Measurements from ENCODE around the gene XPO5.
"Not testable (repeated sequence)": the region's sequence is repeated elsewhere in the genome, so short reads cannot be mapped to it uniquely, and the experiment has no call there.

XPO5 gene

GRCh38 chr6:43541774-43542471, 33.9 kb downstream of the XPO5 start:
- H3K4me2 ChIP-seq (ENCODE audit: insufficient read depth, low read length), result no peak overlapping the region
- H2AFZ ChIP-seq (ENCODE audit: low read depth, low read length), result no peak overlapping the region
- 0 out of 2 replicates have a peak, but pooled peaks cover 3% of the 10 kb centered on the region for H3K79me2 ChIP-seq (ENCODE audit: insufficient read depth, low read length)
- H3K4me3 ChIP-seq (ENCODE audit: low read depth in 1 of 2, low read length in 2 of 2), result no peak overlapping the region
- ATAC-seq (ENCODE audit: insufficient read depth, low read depth), result no peak
- no peaks in the 10 kb centered on the region for H3K27me3 ChIP-seq (ENCODE audit: insufficient read depth, low read length, poor library complexity)
- H3K9ac ChIP-seq (ENCODE audit: low read depth, low read length), result no peak overlapping the region
- no peak overlapping the region for H3K27ac ChIP-seq (ENCODE audit: low read length)
- no peaks in the 10 kb centered on the region for H3K4me1 ChIP-seq (ENCODE audit: insufficient read depth, low read length)
- H3K9me3 ChIP-seq (ENCODE audit: insufficient read depth, low read length, severe bottlenecking), result no peaks in the 10 kb centered on the region
- DNase-seq, result no peak
- H3K36me3 ChIP-seq (ENCODE audit: insufficient read depth, low read length), result peaks cover 92% of the 10 kb centered on the region
- no peaks in the 10 kb centered on the region for H4K20me1 ChIP-seq (ENCODE audit: insufficient read depth, low read length)
- no peak for TF ChIP-seq EZH2 (IDR thresholded peaks at IDR 0.05; ENCODE audit: borderline replicate concordance, low read depth, low read length, severe bottlenecking)
- no peak for TF ChIP-seq CTCF (IDR thresholded peaks at IDR 0.05; ENCODE audit: borderline replicate concordance, extremely low read depth, low read length, poor library complexity, severe bottlenecking)

- no peak overlapping the region for H3K9ac ChIP-seq (ENCODE audit: low read depth, low read length)
- no peak overlapping the region for H3K4me2 ChIP-seq (ENCODE audit: insufficient read depth, low read length)
- 0 out of 2 replicates have a peak, but pooled peaks cover 3% of the 10 kb centered on the region for H3K79me2 ChIP-seq (ENCODE audit: insufficient read depth, low read length)
- no peaks in the 10 kb centered on the region for H3K4me1 ChIP-seq (ENCODE audit: insufficient read depth, low read length)
- H3K27ac ChIP-seq (ENCODE audit: low read length), result no peak overlapping the region
- no peak overlapping the region for H3K4me3 ChIP-seq (ENCODE audit: low read depth in 1 of 2, low read length in 2 of 2)
- DNase-seq (no peak), ATAC-seq (ENCODE audit: insufficient read depth, low read depth) (no peak)
- H4K20me1 ChIP-seq (ENCODE audit: insufficient read depth, low read length), result no peaks in the 10 kb centered on the region
- peaks cover 86% of the 10 kb centered on the region for H3K36me3 ChIP-seq (ENCODE audit: insufficient read depth, low read length)
- no peaks in the 10 kb centered on the region for H3K9me3 ChIP-seq (ENCODE audit: insufficient read depth, low read length, severe bottlenecking)
- no peaks in the 10 kb centered on the region for H3K27me3 ChIP-seq (ENCODE audit: insufficient read depth, low read length, poor library complexity)
- H2AFZ ChIP-seq (ENCODE audit: low read depth, low read length), result no peak overlapping the region
- no peak for TF ChIP-seq CTCF (IDR thresholded peaks at IDR 0.05; ENCODE audit: borderline replicate concordance, extremely low read depth, low read length, poor library complexity, severe bottlenecking)
Observed at GRCh38 chr6:43540507-43540906, 35.3 kb downstream of the XPO5 start.

GRCh38 chr6:43539409-43539808, 36.4 kb downstream of the XPO5 start:
- H3K79me2 ChIP-seq (ENCODE audit: insufficient read depth, low read length); H3K4me1 ChIP-seq (ENCODE audit: insufficient read depth, low read length); H3K9ac ChIP-seq (ENCODE audit: low read depth, low read length); H3K4me2 ChIP-seq (ENCODE audit: insufficient read depth, low read length); H3K4me3 ChIP-seq (ENCODE audit: low read depth in 1 of 2, low read length in 2 of 2); H2AFZ ChIP-seq (ENCODE audit: low read depth, low read length); H3K9me3 ChIP-seq (ENCODE audit: insufficient read depth, low read length, severe bottlenecking); H3K27ac ChIP-seq (ENCODE audit: low read length); H3K27me3 ChIP-seq (ENCODE audit: insufficient read depth, low read length, poor library complexity); H4K20me1 ChIP-seq (ENCODE audit: insufficient read depth, low read length); DNase-seq; ATAC-seq (ENCODE audit: insufficient read depth, low read depth): not testable (repeated sequence)
- peaks cover 81% of the 10 kb centered on the region for H3K36me3 ChIP-seq (ENCODE audit: insufficient read depth, low read length)

- not testable (repeated sequence) for H3K27ac ChIP-seq (ENCODE audit: low read length); H3K4me3 ChIP-seq (ENCODE audit: low read depth in 1 of 2, low read length in 2 of 2); H3K79me2 ChIP-seq (ENCODE audit: insufficient read depth, low read length); H3K4me2 ChIP-seq (ENCODE audit: insufficient read depth, low read length); H3K9me3 ChIP-seq (ENCODE audit: insufficient read depth, low read length, severe bottlenecking); H3K9ac ChIP-seq (ENCODE audit: low read depth, low read length); DNase-seq; ATAC-seq (ENCODE audit: insufficient read depth, low read depth); H2AFZ ChIP-seq (ENCODE audit: low read depth, low read length); H4K20me1 ChIP-seq (ENCODE audit: insufficient read depth, low read length); H3K4me1 ChIP-seq (ENCODE audit: insufficient read depth, low read length); H3K27me3 ChIP-seq (ENCODE audit: insufficient read depth, low read length, poor library complexity)
- H3K36me3 ChIP-seq (ENCODE audit: insufficient read depth, low read length), result peaks cover 81% of the 10 kb centered on the region
Observed at GRCh38 chr6:43538986-43539385, 36.9 kb downstream of the XPO5 start.
